GM12878 (cell line): ENCODE results near the gene YAE1. TPM values are rescaled to one million over a fixed set of nuclear protein-coding genes. Genes with fewer than 3 reads are reported as not detected.
A peak's percentile ranks its signal among the peaks of the same experiment; 100 is the strongest.

Experiments
- BACH1 ChIP-seq: fragments of 450-650 bp; IDR thresholded peaks from 2 replicates; pipeline ENCODE4 v1.6.1; 2017; ENCODE audit warnings: mild to moderate bottlenecking, borderline replicate concordance
- BHLHE40 ChIP-seq, 2 experiments: fragments of 450-650 bp in 1 of 2; IDR thresholded peaks; 2 replicates each; pipeline ENCODE4 v1.6.1; 2011 to 2017; ENCODE audit warnings: low read depth in 2 of 2, borderline replicate concordance in 1 of 2, improper control_type of control experiment in 1 of 2, low read length in 1 of 2, mild to moderate bottlenecking in 1 of 2
- NBN ChIP-seq: fragments of 450-650 bp; IDR thresholded peaks from 2 replicates; pipeline ENCODE4 v1.6.1; 2016
- POLR2AphosphoS2 ChIP-seq: IDR thresholded peaks from 2 replicates; pipeline ENCODE4 v1.6.1; 2011; ENCODE audit warnings: low read depth, mild to moderate bottlenecking, low read length, improper control_type of control experiment, moderate library complexity
- RB1 ChIP-seq: fragments of 450-650 bp; formaldehyde crosslinking; IDR thresholded peaks from 2 replicates; pipeline ENCODE4 v1.6.1; 2017; ENCODE audit warnings: mild to moderate bottlenecking, borderline replicate concordance
- SUPT20H ChIP-seq: IDR thresholded peaks from 2 replicates; pipeline ENCODE4 v1.6.1; 2011; ENCODE audit warnings: low read depth, mild to moderate bottlenecking, low read length, moderate library complexity, borderline replicate concordance; ENCODE audit not compliant: control insufficient read depth
- TCF3 ChIP-seq: IDR thresholded peaks from 2 replicates; pipeline ENCODE4 v1.6.1; 2012; ENCODE audit warnings: low read depth, mild to moderate bottlenecking, low read length, borderline replicate concordance; ENCODE audit not compliant: insufficient read depth
- polyA plus RNA-seq, 11 experiments: library from polyadenylated mRNA; depleted of rRNA in 4 of 11; unstranded in 6 of 11; stranded (reverse) in 5 of 11; fragments of >200 nt; fragmentation: Nextera tagmentation in 4 of 11; fragmentation: Illumina TruSeq in 1 of 11; extraction: Ambion mirVana in 4 of 11; extraction: Trizol in 1 of 11; gene quantifications; 1 replicate in 1 of 11; 2 replicates in 10 of 11; pipeline versions ENCODE4 v1.2.1 to v1.2.3, GENCODE V29; 2011 to 2016; ENCODE audit warnings: inconsistent platforms in 2 of 11, missing spikeins in 2 of 11, low read depth in 1 of 11
- total RNA-seq, 4 experiments: library from RNA; depleted of rRNA in 3 of 4; stranded (reverse); fragments of >200 nt in 3 of 4; fragmentation: Illumina TruSeq in 1 of 4; extraction: Trizol in 1 of 4; gene quantifications; 2 replicates each; pipeline versions ENCODE4 v1.2.1 to v1.2.3, GENCODE V29; 2013 to 2021
- TF ChIP-seq, protein P1 (sequence below): fragments of 450-650 bp; IDR thresholded peaks from 2 replicates; pipeline ENCODE4 v1.6.1; 2017; ENCODE audit warnings: mild to moderate bottlenecking, moderate library complexity
- TF ChIP-seq, protein P2 (sequence below): fragments of 450-650 bp; IDR thresholded peaks from 2 replicates; pipeline ENCODE4 v1.6.1; 2017; ENCODE audit warnings: mild to moderate bottlenecking, low read depth, inconsistent platforms; ENCODE audit not compliant: poor library complexity, severe bottlenecking

YAE1 gene
- total and polyA plus RNA-seq, 10 of the 15 experiments (the other 5 are each of a cell fraction or from before 2014, with no cell fraction given), result 13.5 to 35.8 (median 22.9) TPM

DNA sequence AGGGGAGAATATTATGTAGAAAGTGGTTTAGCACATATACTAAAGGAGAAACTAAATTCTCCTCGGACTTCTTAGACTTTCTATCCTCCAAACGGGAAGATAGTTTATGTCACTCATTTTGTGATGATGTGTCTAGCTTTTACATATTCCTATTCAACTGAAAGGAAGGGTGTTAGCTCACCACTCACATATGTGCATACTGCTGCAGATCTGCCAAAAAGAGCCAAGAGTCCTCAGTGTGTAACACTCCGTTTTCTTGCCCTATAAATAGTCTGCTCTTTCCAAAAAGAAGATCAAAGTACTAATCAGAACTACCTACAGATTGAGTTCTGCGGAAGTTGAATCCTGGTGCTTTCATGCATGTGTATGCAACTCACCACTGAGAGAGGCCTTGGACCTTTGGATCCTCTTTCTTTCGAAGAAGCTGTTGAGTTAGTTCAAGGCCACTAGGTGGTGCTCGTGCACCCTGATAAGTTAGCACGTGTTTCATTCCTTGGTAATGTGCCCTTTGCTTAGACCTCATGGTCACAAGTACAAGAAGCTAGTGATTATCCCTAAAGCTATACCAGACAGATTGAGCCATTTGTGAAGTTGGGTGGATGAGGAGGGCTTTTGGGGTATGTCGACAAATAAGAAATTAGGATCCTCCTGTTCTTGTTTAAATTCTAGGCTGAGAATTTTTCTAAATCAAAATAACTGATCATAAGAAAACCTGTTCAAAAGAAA is 14.1 kb downstream of the YAE1 start (continued):
- TF ChIP-seq NBN (0 out of 2 replicates have a peak, but pooled peaks have one; percentile 31), SUPT20H (no peak), TCF3 (no peak), BACH1 (no peak), RB1 (peak; percentile 47; the same call in 1 of the 2 replicates), POLR2AphosphoS2 (no peak), BHLHE40 (IDR thresholded peaks at IDR 0.05; ENCODE audit: borderline replicate concordance in 1 of 2, low read depth in 2 of 2, low read length in 1 of 2) (peak; percentile 76 to 87; a peak in 3 of 4 replicates)
- TF ChIP-seq, protein P1, sequence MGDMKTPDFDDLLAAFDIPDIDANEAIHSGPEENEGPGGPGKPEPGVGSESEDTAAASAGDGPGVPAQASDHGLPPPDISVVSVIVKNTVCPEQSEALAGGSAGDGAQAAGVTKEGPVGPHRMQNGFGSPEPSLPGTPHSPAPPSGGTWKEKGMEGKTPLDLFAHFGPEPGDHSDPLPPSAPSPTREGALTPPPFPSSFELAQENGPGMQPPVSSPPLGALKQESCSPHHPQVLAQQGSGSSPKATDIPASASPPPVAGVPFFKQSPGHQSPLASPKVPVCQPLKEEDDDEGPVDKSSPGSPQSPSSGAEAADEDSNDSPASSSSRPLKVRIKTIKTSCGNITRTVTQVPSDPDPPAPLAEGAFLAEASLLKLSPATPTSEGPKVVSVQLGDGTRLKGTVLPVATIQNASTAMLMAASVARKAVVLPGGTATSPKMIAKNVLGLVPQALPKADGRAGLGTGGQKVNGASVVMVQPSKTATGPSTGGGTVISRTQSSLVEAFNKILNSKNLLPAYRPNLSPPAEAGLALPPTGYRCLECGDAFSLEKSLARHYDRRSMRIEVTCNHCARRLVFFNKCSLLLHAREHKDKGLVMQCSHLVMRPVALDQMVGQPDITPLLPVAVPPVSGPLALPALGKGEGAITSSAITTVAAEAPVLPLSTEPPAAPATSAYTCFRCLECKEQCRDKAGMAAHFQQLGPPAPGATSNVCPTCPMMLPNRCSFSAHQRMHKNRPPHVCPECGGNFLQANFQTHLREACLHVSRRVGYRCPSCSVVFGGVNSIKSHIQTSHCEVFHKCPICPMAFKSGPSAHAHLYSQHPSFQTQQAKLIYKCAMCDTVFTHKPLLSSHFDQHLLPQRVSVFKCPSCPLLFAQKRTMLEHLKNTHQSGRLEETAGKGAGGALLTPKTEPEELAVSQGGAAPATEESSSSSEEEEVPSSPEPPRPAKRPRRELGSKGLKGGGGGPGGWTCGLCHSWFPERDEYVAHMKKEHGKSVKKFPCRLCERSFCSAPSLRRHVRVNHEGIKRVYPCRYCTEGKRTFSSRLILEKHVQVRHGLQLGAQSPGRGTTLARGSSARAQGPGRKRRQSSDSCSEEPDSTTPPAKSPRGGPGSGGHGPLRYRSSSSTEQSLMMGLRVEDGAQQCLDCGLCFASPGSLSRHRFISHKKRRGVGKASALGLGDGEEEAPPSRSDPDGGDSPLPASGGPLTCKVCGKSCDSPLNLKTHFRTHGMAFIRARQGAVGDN, result no peak
- TF ChIP-seq, protein P2, sequence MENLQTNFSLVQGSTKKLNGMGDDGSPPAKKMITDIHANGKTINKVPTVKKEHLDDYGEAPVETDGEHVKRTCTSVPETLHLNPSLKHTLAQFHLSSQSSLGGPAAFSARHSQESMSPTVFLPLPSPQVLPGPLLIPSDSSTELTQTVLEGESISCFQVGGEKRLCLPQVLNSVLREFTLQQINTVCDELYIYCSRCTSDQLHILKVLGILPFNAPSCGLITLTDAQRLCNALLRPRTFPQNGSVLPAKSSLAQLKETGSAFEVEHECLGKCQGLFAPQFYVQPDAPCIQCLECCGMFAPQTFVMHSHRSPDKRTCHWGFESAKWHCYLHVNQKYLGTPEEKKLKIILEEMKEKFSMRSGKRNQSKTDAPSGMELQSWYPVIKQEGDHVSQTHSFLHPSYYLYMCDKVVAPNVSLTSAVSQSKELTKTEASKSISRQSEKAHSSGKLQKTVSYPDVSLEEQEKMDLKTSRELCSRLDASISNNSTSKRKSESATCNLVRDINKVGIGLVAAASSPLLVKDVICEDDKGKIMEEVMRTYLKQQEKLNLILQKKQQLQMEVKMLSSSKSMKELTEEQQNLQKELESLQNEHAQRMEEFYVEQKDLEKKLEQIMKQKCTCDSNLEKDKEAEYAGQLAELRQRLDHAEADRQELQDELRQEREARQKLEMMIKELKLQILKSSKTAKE, result peak; percentile 22
- TF ChIP-seq, all 136 proteins: peak for 14
